ENCODE data around the gene ALG3.

Gene ALG3

GRCh38 chr3:184234671-184235380, 13.9 kb downstream of the ALG3 start:
- no peak for DNase-seq (ENCODE audit: low read depth)

- DNase-seq (ENCODE audit: low read depth) = peak; percentile 52
Measured at GRCh38 chr3:184234224-184234623, 14.5 kb downstream of the ALG3 start.

GRCh38 chr3:184233127-184233843, 15.5 kb downstream of the ALG3 start:
- no peak for DNase-seq (ENCODE audit: low read depth)

GRCh38 chr3:184231671-184232070, 17.1 kb downstream of the ALG3 start:
- no peak for DNase-seq (ENCODE audit: low read depth)

GRCh38 chr3:184230603-184231528, 17.9 kb downstream of the ALG3 start:
- DNase-seq (ENCODE audit: low read depth) = no peak

GRCh38 chr3:184230081-184230602, 18.6 kb downstream of the ALG3 start:
- DNase-seq (ENCODE audit: low read depth) = no peak

GRCh38 chr3:184229394-184230080, 19.2 kb downstream of the ALG3 start, which contains the start of gene VWA5B2:
Gene VWA5B2, plus strand, starts transcription at chr3:184229585. Its CDS starts 944 bp downstream, at chr3:184230529.
- no peak for DNase-seq (ENCODE audit: low read depth)

GRCh38 chr3:184228376-184229137, 20.2 kb downstream of the ALG3 start:
- DNase-seq (ENCODE audit: low read depth) = no peak

- no peak for DNase-seq (ENCODE audit: low read depth)
Measured at GRCh38 chr3:184227481-184227935, 21.3 kb downstream of the ALG3 start.

- no peak for DNase-seq (ENCODE audit: low read depth)
Measured at GRCh38 chr3:184223946-184224345, 24.8 kb downstream of the ALG3 start.

GRCh38 chr3:184222521-184222920, 26.2 kb downstream of the ALG3 start:
- DNase-seq (ENCODE audit: low read depth) = no peak

GRCh38 chr3:184218814-184219213, 29.9 kb downstream of the ALG3 start:
- DNase-seq (ENCODE audit: low read depth) = no peak

GRCh38 chr3:184211718-184212117, 37.0 kb downstream of the ALG3 start:
- DNase-seq (ENCODE audit: low read depth) = no peak

GRCh38 chr3:184211297-184211696, 37.5 kb downstream of the ALG3 start:
- DNase-seq (ENCODE audit: low read depth) = no peak

GRCh38 chr3:184209146-184209923, 39.4 kb downstream of the ALG3 start:
- DNase-seq (ENCODE audit: low read depth) = no peak

- no peak for DNase-seq (ENCODE audit: low read depth)
Measured at GRCh38 chr3:184203526-184203925, 45.2 kb downstream of the ALG3 start.

GRCh38 chr3:184200825-184201224, 47.9 kb downstream of the ALG3 start:
- no peak for DNase-seq (ENCODE audit: low read depth)

GRCh38 chr3:184198509-184198908, 50.3 kb downstream of the ALG3 start:
- DNase-seq (ENCODE audit: low read depth) = no peak

- DNase-seq (ENCODE audit: low read depth) = no peak
Measured at GRCh38 chr3:184196536-184196935, 52.2 kb downstream of the ALG3 start.

GRCh38 chr3:184193991-184194539, 54.7 kb downstream of the ALG3 start:
- DNase-seq (ENCODE audit: low read depth) = no peak
